SK-N-MC (cell line): ENCODE measurements around the gene ARNT2.

Experiments
- EZH2 ChIP-seq: fragments of 200-600 bp; sonication (generic); IDR thresholded peaks from one replicate; pipeline ENCODE4 v1.6.1; 2017; ENCODE audit warnings: antibody characterized with exemption
- FOXP2 ChIP-seq: optimal IDR thresholded peaks from 2 replicates; pipeline ENCODE3; 2011; ENCODE audit warnings: mild to moderate bottlenecking, moderate library complexity; ENCODE audit not compliant: insufficient read depth; ENCODE audit errors: extremely low read length, control extremely low read depth
- POLR2AphosphoS5 ChIP-seq: IDR thresholded peaks from 2 replicates; pipeline ENCODE4 v1.6.1; 2012; ENCODE audit warnings: mild to moderate bottlenecking, low read depth, low read length, borderline replicate concordance

DNA sequence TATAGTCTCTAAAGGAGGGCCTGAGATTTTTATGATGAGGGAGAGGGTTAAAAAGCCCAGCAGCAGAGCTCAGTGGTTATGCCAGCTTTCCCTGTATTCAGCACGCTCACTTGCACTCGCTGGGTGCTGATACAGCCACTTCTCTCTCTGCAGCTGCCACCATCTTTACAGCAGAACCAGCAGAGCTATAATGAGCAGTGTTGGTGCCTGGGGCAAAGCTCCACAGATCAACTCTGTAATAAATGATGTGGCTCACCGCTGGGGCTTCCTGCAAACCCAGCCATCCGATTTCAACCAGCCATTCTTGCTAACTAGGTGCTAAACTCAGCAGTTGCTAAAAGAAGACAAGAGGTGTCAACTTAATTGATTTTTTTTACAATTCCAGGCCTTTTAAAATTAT is 48.0 kb downstream of the ARNT2 start:
- TF ChIP-seq POLR2AphosphoS5, result no peak
- no peak for TF ChIP-seq EZH2
- no peak for TF ChIP-seq FOXP2
